ENCODE results near the gene ATXN2.
"Not testable (repeated sequence)": the region's sequence is repeated elsewhere in the genome, so short reads cannot be mapped to it uniquely, and the experiment has no call there.

The ATXN2 gene, protein sequence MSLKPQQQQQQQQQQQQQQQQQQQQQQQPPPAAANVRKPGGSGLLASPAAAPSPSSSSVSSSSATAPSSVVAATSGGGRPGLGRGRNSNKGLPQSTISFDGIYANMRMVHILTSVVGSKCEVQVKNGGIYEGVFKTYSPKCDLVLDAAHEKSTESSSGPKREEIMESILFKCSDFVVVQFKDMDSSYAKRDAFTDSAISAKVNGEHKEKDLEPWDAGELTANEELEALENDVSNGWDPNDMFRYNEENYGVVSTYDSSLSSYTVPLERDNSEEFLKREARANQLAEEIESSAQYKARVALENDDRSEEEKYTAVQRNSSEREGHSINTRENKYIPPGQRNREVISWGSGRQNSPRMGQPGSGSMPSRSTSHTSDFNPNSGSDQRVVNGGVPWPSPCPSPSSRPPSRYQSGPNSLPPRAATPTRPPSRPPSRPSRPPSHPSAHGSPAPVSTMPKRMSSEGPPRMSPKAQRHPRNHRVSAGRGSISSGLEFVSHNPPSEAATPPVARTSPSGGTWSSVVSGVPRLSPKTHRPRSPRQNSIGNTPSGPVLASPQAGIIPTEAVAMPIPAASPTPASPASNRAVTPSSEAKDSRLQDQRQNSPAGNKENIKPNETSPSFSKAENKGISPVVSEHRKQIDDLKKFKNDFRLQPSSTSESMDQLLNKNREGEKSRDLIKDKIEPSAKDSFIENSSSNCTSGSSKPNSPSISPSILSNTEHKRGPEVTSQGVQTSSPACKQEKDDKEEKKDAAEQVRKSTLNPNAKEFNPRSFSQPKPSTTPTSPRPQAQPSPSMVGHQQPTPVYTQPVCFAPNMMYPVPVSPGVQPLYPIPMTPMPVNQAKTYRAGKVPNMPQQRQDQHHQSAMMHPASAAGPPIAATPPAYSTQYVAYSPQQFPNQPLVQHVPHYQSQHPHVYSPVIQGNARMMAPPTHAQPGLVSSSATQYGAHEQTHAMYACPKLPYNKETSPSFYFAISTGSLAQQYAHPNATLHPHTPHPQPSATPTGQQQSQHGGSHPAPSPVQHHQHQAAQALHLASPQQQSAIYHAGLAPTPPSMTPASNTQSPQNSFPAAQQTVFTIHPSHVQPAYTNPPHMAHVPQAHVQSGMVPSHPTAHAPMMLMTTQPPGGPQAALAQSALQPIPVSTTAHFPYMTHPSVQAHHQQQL

GRCh38 chr12:111598637-111599452, at the start of gene ATXN2:
Gene ATXN2, minus strand, starts transcription at chr12:111599315. Its CDS starts 281 bp downstream, at chr12:111599034.
- DNase-seq, result peak; percentile 72

- no peak for DNase-seq
These were observed 46.3 kb upstream of the ATXN2 start for GRCh38 chr12:111645433-111645832.

- no peak for DNase-seq
These were observed 44.3 kb upstream of the ATXN2 start for GRCh38 chr12:111643427-111643826.

DNA sequence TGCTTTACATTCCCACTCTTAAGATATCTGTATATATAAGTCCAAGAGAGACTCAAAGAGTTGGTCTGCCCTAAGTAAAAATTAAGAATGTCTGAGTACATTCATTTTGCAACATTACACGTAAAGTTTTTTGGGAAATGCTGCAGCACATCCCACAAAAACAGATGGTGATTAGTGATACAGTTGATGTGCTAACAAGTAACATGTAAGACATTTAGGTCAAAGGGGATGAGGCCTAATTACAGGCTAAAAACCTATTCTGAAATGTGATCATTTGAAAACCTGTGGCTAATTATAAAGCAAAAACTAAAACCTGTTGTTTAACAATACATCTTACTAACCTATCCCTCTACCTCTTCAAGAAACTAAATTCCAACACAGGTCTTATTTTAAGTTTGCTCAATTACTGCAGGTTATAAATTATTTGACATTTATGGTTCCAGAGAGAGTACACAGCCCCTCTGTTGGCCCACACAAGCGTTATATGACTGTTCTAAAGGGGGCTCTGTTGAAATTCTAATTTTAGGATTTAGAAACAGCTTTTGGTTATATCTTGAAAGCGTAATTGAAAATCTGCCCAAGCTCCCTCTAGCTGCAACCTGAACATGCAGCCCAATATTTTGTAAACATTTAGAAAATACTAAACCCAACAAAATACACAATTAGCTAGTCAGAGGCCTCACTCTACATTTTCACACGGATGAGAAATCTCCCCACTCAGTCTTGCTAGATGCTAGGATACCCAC, 43.7 kb upstream of the ATXN2 start:
- no peak for DNase-seq

DNA sequence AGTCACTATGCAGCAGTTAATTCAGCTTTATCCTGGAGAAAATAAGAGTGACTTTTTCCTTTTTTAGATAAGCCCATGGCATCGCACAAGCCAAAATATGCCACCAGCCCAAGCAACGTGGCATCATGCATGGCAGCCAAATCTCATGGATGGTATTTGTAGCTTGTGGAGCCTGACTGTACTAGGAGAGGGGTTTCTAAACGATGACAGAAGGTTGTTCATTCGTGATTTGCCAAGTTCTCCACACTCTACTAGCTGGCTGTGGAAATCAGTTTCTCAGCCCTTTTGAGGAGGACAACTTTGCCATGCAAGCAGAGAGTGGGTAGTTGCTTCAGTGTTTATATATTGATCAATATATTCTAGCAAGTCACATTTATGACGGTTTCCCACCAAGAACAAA, 41.4 kb upstream of the ATXN2 start:
- DNase-seq, result no peak

DNA sequence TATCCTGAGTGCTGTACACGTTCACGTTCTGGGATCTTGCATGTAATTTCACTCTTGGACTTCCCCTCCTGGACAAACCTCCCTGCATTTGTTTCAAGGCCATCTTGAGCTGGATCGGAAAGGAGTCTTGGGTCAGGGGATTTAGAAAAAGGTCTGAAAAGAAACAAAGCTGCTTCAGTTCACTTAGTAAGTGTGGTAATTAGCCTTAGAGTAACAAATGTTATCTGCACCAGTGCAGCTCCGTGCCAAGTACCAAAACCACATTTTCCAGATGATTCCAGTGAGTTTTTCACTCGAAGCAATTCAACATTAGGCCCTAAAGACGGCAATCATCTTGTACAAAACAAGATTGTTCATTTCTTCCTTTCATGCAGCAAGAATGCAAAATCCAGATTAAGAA, 39.4 kb upstream of the ATXN2 start:
- DNase-seq, result no peak

DNA sequence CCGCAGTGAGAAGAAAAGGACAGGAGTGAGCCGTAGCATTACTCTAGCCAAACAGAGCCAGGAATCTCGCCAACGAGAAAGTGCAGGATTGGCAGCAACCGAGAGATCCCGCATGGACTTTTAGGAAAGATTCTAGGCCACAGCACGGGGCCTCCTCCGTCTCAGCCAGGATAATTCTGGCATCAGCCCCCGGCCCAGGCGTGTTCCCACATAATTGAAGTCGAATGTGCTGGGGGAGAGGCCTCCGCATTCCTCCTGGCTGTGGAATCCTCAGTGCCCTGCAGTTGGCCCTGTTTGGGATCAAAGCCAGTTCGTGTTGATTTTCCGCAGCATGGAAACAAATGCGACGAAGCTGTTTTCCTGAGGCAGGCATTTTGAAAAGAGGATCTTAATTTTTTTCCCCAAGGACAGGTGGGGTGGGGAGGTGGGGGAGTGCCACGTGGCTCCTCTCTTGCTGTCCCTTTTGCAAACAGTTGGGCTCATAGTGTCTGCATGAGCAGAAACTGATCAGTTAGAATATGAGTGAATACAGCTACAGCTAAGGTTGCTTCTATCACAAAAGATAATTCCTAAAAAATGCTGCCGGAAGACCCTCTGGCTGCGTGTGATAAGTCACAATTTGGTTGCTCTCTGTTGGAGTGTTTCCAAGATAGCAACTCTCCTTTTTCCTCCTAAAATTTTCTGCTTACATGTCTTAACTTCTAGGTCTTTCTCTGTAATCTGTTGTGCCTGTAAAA, 37.3 kb upstream of the ATXN2 start:
- DNase-seq, result no peak

- no peak for DNase-seq
These were observed 36.4 kb upstream of the ATXN2 start for GRCh38 chr12:111635524-111635923.

DNA sequence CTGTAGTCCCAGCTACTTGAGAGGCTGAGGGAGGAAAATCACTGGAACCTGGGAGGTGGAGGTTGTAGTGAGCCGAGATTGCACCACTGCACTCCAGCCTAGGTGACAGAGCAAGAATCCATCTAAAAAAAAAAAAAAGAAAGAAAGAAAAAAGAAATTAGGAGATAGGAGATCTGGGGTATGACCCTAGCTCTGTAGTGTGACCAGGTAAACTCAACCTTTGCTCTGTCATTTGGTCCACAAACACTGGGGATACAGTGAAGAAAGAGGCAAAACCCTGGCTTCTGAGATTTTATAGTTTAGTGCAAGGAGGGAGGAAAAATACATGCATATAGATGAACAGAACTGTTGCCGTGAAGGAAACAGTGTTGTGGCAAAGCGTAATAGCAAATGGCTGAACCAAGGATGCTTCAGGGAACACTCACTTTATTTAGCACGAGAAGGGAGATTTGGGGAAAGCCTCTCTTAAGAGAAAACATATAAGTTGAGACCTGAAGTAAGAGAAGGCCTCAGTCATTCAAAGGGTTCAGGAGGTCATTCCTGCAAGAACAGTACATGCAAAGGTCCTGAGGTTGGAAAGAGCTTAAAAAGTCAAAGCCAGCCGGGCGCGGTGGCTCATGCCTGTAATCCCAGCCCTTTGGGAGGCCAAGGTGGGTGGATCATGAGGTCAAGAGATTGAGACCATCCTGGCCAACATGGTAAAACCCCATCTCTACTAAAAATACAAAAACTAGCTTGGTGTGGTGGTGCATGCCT, 29.6 kb upstream of the ATXN2 start:
- DNase-seq, result no peak

DNA sequence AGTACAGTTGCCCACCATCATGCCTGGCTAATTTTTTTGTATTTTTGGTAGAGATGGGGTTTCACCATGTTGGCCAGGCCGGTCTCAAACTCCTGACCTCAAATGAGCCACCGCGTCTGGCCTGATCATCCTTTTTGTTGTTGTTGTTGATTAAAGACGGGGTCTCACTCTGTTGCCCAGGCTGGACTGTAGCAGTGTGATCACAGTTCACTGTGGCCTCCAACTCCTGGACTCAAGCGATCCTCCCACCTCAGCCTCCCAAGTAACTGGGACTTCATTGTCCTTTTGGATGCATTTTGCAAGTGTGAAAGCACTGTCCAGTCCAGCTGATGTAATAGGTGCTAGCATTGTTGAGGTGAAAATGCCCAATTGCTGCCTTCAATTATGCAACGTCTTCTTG, 27.1 kb upstream of the ATXN2 start:
- no peak for DNase-seq

DNA sequence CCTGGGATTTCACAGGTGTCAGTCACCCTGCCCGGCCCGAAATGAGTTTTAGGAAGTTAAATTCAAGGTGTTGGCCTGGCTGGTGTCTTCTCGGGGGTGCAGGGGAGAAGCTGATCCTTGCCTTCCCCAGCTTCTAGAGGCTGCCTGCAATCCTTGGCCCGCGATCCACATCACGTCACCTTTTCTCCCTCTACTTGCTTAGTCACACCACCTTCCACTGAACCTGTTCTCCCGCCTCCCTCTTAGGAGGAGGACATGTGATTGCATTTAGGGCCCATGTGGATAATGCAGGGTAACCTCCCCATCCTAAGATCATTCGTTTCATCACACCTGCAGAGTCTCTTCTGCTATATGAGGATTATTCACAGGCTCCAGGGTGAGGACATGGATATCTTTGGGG, 25.4 kb upstream of the ATXN2 start:
- no peak for DNase-seq

DNA sequence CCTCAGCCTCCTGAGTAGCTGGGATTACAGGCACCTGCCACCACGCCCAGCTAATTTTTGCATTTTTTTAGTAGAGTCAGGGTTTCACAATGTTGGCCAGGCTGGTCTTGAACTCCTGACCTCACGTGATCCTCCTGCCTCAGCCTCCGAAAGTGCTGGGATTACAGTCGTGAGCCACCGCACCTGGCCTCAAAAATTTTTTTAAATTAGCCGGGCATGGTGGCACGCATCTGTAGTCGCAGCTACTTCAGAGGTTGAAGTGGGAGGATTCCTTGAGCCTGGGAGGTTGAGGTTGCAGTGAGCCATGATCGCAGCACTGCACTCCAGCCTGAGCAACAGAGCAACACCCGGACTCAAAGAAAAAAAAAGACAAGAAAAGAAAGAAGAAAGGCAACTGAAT, 18.7 kb upstream of the ATXN2 start:
- DNase-seq, result not testable (repeated sequence)

DNA sequence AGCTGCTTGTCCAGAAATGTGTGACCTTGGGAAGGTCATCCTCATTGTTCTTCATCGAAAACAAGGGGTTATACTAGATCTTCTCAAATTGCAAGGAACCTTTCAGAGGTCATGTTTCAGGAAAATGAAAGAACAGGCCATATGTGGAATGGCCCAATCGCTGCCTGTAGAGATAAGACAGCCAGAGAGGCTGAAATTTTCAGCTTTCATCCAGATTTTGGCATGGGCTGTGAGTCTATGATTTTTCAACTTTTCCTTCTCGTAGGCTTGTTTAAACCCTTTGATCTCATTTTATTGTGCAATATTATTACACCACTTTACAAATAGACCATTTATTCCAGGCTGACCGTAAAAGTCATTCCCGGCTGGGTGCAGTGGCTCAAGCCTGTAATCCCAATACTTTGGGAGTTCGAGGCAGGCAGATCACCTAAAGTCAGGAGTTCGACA, 17.1 kb upstream of the ATXN2 start:
- DNase-seq, result no peak

- no peak for DNase-seq
These were observed 8.1 kb upstream of the ATXN2 start for GRCh38 chr12:111607239-111607638.

- DNase-seq, result no peak
These were observed 7.7 kb upstream of the ATXN2 start for GRCh38 chr12:111606767-111607230.

DNA sequence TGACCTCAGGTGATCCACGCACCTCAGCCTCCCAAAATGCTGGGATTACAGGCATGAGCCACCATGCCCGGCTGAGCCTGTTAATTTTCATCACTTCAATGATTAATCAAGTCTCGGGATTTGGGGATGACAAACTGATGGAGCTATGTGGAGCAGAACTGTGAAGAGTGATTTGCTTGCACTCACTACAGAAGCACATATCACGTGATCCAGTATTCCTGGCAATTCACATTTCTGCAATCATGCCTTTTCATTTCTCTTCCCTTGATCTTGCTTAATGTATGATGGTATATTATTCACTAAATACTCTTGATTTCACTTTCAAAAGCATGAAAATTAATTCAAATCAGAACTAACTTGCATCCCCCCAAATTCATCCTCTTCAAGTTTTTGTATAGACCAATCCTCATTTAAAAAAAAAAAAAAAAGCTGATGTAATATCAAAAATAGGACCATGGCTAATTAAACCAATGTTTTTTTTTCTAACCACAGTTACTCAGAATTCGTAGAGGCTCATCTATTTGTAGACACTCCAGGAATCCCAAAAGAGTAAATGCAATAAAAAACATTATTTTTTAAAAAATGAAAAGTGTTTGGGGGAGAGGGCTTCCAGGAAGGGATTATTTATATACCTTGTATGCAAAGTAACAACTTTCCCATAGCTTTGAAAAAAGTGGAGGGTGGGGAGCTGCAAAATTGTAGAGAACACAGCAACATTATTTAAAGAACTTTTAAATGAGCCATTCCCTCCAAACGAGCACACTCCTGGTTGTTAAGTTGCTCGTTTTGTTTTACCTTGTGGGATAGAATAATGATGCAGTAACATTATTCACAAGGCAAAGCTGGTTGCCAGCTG, 7.0 kb upstream of the ATXN2 start:
- DNase-seq, result no peak

DNA sequence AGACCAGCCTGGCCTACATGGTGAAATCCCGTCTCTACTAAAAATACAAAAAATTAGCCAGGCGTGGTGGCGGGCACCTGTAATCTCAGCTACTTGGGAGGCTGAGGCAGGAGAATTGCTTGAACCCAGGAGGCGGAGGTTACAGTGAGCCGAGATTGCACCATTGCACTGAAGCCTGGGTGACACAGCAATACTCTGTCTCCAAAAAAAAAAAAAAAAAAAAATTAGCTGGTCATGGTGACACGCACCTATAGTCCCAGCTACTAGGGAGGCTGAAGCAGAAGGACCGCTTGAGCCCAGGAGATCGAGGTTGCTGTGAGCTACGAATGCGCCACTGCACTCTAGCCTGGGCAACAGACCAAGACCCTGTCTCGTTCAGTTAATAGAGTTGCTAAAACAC, 3.7 kb upstream of the ATXN2 start:
- not testable (repeated sequence) for DNase-seq

GRCh38 chr12:111602348-111602747, 3.2 kb upstream of the ATXN2 start:
- DNase-seq, result no peak

DNA sequence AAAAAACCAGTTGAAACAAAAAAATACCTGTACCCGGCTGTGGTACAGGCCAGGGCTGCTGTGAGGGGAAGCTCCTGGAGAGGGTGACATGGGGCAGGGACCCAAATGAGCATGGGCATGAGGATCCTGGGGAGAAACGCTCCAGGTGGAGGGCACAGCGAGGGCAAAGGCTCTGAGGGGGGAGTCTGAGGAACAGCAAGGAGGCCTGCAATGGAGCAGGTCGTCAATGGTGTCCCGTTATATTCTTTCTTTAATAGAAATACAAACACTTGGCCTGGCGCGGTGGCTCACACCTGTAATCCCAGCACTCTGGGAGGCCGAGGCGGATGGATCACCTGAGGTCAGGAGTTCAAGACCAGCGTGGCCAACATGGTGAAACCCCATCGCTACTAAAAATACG, 1.9 kb upstream of the ATXN2 start:
- not testable (repeated sequence) for DNase-seq
